ENCODE data around the gene TMEM200B. TPM values are rescaled to one million over a fixed set of nuclear protein-coding genes. Genes with fewer than 3 reads are reported as not detected.

The TMEM200B gene
- 16.3 and 18.8 TPM in 2 replicates for polyA plus RNA-seq (2011; rRNA removed)
- 6.6 and 6.8 TPM in 2 replicates for polyA minus RNA-seq (2011; rRNA and poly(A)+ RNA removed)

GRCh38 chr1:29123887-29124365, at the start of gene TMEM200B:
Gene TMEM200B, minus strand, starts transcription at chr1:29123903. Its CDS starts 2,075 bp downstream, at chr1:29121828.
- Histone ChIP-seq H3K27me3 (ENCODE audit: control insufficient read depth, insufficient read depth, low read length) (0 out of 2 replicates have a peak, but pooled peaks cover 2% of the 10 kb centered on the region), H3K4me3 (ENCODE audit: low read depth, low read length) (peak within 1 kb of the TSS; percentile 79), H3K36me3 (ENCODE audit: control insufficient read depth, insufficient read depth, low read length) (peaks cover 7% of the 10 kb centered on the region)
- DNase-seq (ENCODE audit: low read depth), result no peak
- no peak for TF ChIP-seq CTCF (IDR thresholded peaks at IDR 0.05; ENCODE audit: insufficient read depth, low read depth, low read length)
- POLR2A ChIA-PET, result interaction anchor here (0.5 kb wide), 1 partner anchor 151 kb away, joined by 4 read pairs; no protein-coding TSS in a partner anchor
- CTCF ChIA-PET, result interaction anchor here (0.6 to 2.8 kb wide), 7 partner anchors 17 to 90 kb away, joined by 3 to 16 read pairs (median 4); no protein-coding TSS in a partner anchor

GRCh38 chr1:29172415-29172939, 48.8 kb upstream of the TMEM200B start:
- H3K27me3 ChIP-seq (ENCODE audit: control insufficient read depth, insufficient read depth, low read length), result no peaks in the 10 kb centered on the region
- H3K36me3 ChIP-seq (ENCODE audit: control insufficient read depth, insufficient read depth, low read length), result no peaks in the 10 kb centered on the region; the same call in none of the 2 replicates
- POLR2A ChIA-PET, result no interaction called here
- CTCF ChIA-PET, result interaction anchor here (0.6 to 3.1 kb wide), 2 partner anchors 9 to 1722 kb away, joined by 4 to 11 read pairs; partner anchors contain the start of gene SRSF4
- no peak for TF ChIP-seq CTCF (IDR thresholded peaks at IDR 0.05; ENCODE audit: insufficient read depth, low read depth, low read length)
- H3K4me3 ChIP-seq (ENCODE audit: low read depth, low read length), result no peak overlapping the region
- no peak for DNase-seq (ENCODE audit: low read depth)

- H3K27me3 ChIP-seq (ENCODE audit: control insufficient read depth, insufficient read depth, low read length), result no peaks in the 10 kb centered on the region
- ChIA-PET CTCF (interaction anchor here (2.4 to 3.1 kb wide), 2 partner anchors 10 to 11 kb away, joined by 6 to 11 read pairs; partner anchors contain the start of gene SRSF4), POLR2A (interaction anchor here (0.6 kb wide), 1 partner anchor 236 kb away, joined by 5 read pairs; no protein-coding TSS in a partner anchor)
- no peak for TF ChIP-seq CTCF (IDR thresholded peaks at IDR 0.05; ENCODE audit: insufficient read depth, low read depth, low read length)
- H3K36me3 ChIP-seq (ENCODE audit: control insufficient read depth, insufficient read depth, low read length), result peaks cover 2% of the 10 kb centered on the region
- no peak overlapping the region for H3K4me3 ChIP-seq (ENCODE audit: low read depth, low read length)
- no peak for DNase-seq (ENCODE audit: low read depth)
Observed at GRCh38 chr1:29171521-29171920, 47.8 kb upstream of the TMEM200B start.

GRCh38 chr1:29171089-29171488, 47.4 kb upstream of the TMEM200B start:
- no peaks in the 10 kb centered on the region for H3K27me3 ChIP-seq (ENCODE audit: control insufficient read depth, insufficient read depth, low read length)
- H3K36me3 ChIP-seq (ENCODE audit: control insufficient read depth, insufficient read depth, low read length), result peaks cover 4% of the 10 kb centered on the region
- CTCF ChIA-PET, result interaction anchor here (0.6 to 3.1 kb wide), 3 partner anchors 11 to 25 kb away, joined by 3 to 11 read pairs (median 6); partner anchors contain the start of gene SRSF4
- no peak for TF ChIP-seq CTCF (IDR thresholded peaks at IDR 0.05; ENCODE audit: insufficient read depth, low read depth, low read length)
- no peak overlapping the region for H3K4me3 ChIP-seq (ENCODE audit: low read depth, low read length)
- no peak for DNase-seq (ENCODE audit: low read depth)
- POLR2A ChIA-PET, result interaction anchor here (0.6 kb wide), 1 partner anchor 236 kb away, joined by 5 read pairs; no protein-coding TSS in a partner anchor

- CTCF ChIA-PET, result interaction anchor here (1.2 to 3.1 kb wide), 4 partner anchors 9 to 33 kb away, joined by 3 to 11 read pairs (median 5); partner anchors contain the start of gene SRSF4
- Histone ChIP-seq H3K4me3 (ENCODE audit: low read depth, low read length) (no peak overlapping the region), H3K27me3 (ENCODE audit: control insufficient read depth, insufficient read depth, low read length) (no peaks in the 10 kb centered on the region), H3K36me3 (ENCODE audit: control insufficient read depth, insufficient read depth, low read length) (peaks cover 7% of the 10 kb centered on the region)
- no peak for DNase-seq (ENCODE audit: low read depth)
- no peak for TF ChIP-seq CTCF (IDR thresholded peaks at IDR 0.05; ENCODE audit: insufficient read depth, low read depth, low read length)
- POLR2A ChIA-PET, result no interaction called here
Observed at GRCh38 chr1:29169976-29170375, 46.3 kb upstream of the TMEM200B start.
